HepG2 (cell line): ENCODE measurements around the gene SRGAP3. TPM values are rescaled to one million over a fixed set of nuclear protein-coding genes. Genes with fewer than 3 reads are reported as not detected.

ENCODE experiments used
- AGO1 ChIP-seq: fragments of 200-400 bp; formaldehyde crosslinking; IDR thresholded peaks from 2 replicates; pipeline ENCODE4 v1.6.1; 2017; ENCODE audit warnings: mild to moderate bottlenecking, low read depth, low read length, moderate library complexity; ENCODE audit not compliant: poor library complexity, severe bottlenecking
- CENPT ChIP-seq: sonication (generic); formaldehyde crosslinking; IDR thresholded peaks from 2 replicates; pipeline ENCODE4 v1.8.0; 2022; ENCODE audit warnings: low read depth, mild to moderate bottlenecking, moderate library complexity, missing genetic modification reagents
- FOSL1 ChIP-seq: sonication (generic); formaldehyde crosslinking; IDR thresholded peaks from 2 replicates; pipeline ENCODE4 v1.9.0; 2021; ENCODE audit warnings: missing genetic modification reagents, borderline replicate concordance
- KLF13 ChIP-seq: sonication (generic); formaldehyde crosslinking; IDR thresholded peaks from 2 replicates; pipeline ENCODE4 v1.4.0; 2020; ENCODE audit warnings: mild to moderate bottlenecking, missing genetic modification reagents
- MAFK ChIP-seq, 2 experiments: IDR thresholded peaks in 1 of 2; conservative IDR thresholded peaks in 1 of 2; 2 replicates each; pipeline ENCODE4 v1.6.1; 2011; ENCODE audit warnings: improper control_type of control experiment in 2 of 2, low read length in 2 of 2
- MTA1 ChIP-seq: sonication (generic); formaldehyde crosslinking; IDR thresholded peaks from 2 replicates; pipeline ENCODE4 v1.4.0; 2020; ENCODE audit warnings: missing genetic modification reagents, mild to moderate bottlenecking, borderline replicate concordance
- NONO ChIP-seq, 2 experiments: fragments of 450-650 bp in 1 of 2; sonication (generic) in 1 of 2; formaldehyde crosslinking in 1 of 2; IDR thresholded peaks in 1 of 2; conservative IDR thresholded peaks in 1 of 2; 2 replicates each; pipeline versions ENCODE4 v1.6.1 to v1.8.0; 2017 to 2022; ENCODE audit warnings: mild to moderate bottlenecking in 1 of 2, missing genetic modification reagents in 1 of 2, moderate library complexity in 1 of 2
- PCBP1 ChIP-seq: fragments of 200-400 bp; formaldehyde crosslinking; IDR thresholded peaks from 2 replicates; pipeline ENCODE4 v1.6.1; 2017; ENCODE audit warnings: mild to moderate bottlenecking, low read depth, low read length, borderline replicate concordance
- PPARG ChIP-seq: conservative IDR thresholded peaks from 2 replicates; pipeline ENCODE4 v1.6.1; 2016; ENCODE audit warnings: missing biosample characterization, missing genetic modification reagents
- REXO4 ChIP-seq: sonication (generic); formaldehyde crosslinking; IDR thresholded peaks from 2 replicates; pipeline ENCODE4 v1.8.0; 2022; ENCODE audit warnings: missing genetic modification reagents, mild to moderate bottlenecking, borderline replicate concordance
- RFX1 ChIP-seq: fragments of 450-650 bp; IDR thresholded peaks from 2 replicates; pipeline ENCODE4 v1.6.1; 2017
- RORA ChIP-seq: sonication (generic); formaldehyde crosslinking; IDR thresholded peaks from 2 replicates; pipeline ENCODE4 v1.5.0; 2020; ENCODE audit warnings: mild to moderate bottlenecking, missing genetic modification reagents, moderate library complexity
- SOX5 ChIP-seq: IDR thresholded peaks from 2 replicates; pipeline ENCODE4 v1.6.1; 2016; ENCODE audit warnings: borderline replicate concordance
- THYN1 ChIP-seq: sonication (generic); formaldehyde crosslinking; IDR thresholded peaks from 2 replicates; pipeline ENCODE4 v1.8.1; 2023; ENCODE audit warnings: low read depth, mild to moderate bottlenecking, moderate library complexity, missing genetic modification reagents, borderline replicate concordance
- ZBTB26 ChIP-seq: IDR thresholded peaks from 2 replicates; pipeline ENCODE4 v1.6.1; 2016; ENCODE audit warnings: missing compliant biosample characterization, missing genetic modification reagents, borderline replicate concordance
- ZBTB3 ChIP-seq: sonication (generic); formaldehyde crosslinking; IDR thresholded peaks from 2 replicates; pipeline ENCODE4 v1.4.0; 2020; ENCODE audit warnings: low read depth, mild to moderate bottlenecking, moderate library complexity, missing genetic modification reagents, borderline replicate concordance
- ZHX1 ChIP-seq: sonication (generic); formaldehyde crosslinking; IDR thresholded peaks from 2 replicates; pipeline ENCODE4 v1.8.1; 2022; ENCODE audit warnings: low read depth, mild to moderate bottlenecking, missing genetic modification reagents
- ZNF143 ChIP-seq: sonication (generic); formaldehyde crosslinking; IDR thresholded peaks from 2 replicates; pipeline ENCODE4 v1.4.0; 2020; ENCODE audit warnings: missing genetic modification reagents
- ZNF354B ChIP-seq: sonication (generic); formaldehyde crosslinking; IDR thresholded peaks from 2 replicates; pipeline ENCODE4 v1.8.0; 2022; ENCODE audit warnings: mild to moderate bottlenecking, missing genetic modification reagents
- ZNF367 ChIP-seq: sonication (generic); formaldehyde crosslinking; IDR thresholded peaks from 2 replicates; pipeline ENCODE4 v1.4.0; 2020; ENCODE audit warnings: missing genetic modification reagents, borderline replicate concordance
- ZNF598 ChIP-seq: sonication (generic); formaldehyde crosslinking; IDR thresholded peaks from 2 replicates; pipeline ENCODE4 v1.5.1; 2020; ENCODE audit warnings: mild to moderate bottlenecking, missing genetic modification reagents, borderline replicate concordance
- ZNF891 ChIP-seq: sonication (generic); formaldehyde crosslinking; IDR thresholded peaks from 2 replicates; pipeline ENCODE4 v1.5.0; 2020; ENCODE audit warnings: mild to moderate bottlenecking, missing genetic modification reagents
- polyA plus RNA-seq, 8 experiments: library from polyadenylated mRNA; depleted of rRNA in 3 of 8; stranded (reverse) in 7 of 8; unstranded in 1 of 8; fragments of >200 nt; fragmentation: Illumina TruSeq in 4 of 8; extraction: Trizol in 4 of 8; gene quantifications; 2 replicates each; pipeline versions ENCODE4 v1.2.1 to v1.2.3, GENCODE V29; 2011 to 2016; ENCODE audit warnings: low read depth in 4 of 8, missing spikeins in 1 of 8, mixed read lengths in 1 of 8; ENCODE audit not compliant: insufficient read depth in 1 of 8
- total RNA-seq, 5 experiments: library from RNA; depleted of rRNA; stranded (reverse); fragments of >200 nt; fragmentation: Illumina TruSeq; extraction: Trizol; gene quantifications; 2 replicates each; pipeline ENCODE4 v1.2.3, GENCODE V29; 2016; ENCODE audit warnings: low read depth in 1 of 5

Gene SRGAP3
- total and polyA plus RNA-seq, 2 of the 13 experiments (the other 11 are each of a cell fraction or from before 2014, with no cell fraction given): 1.2 to 1.4 TPM

GRCh38 chr3:8963137-8963853 lies 286.2 kb downstream of the SRGAP3 start, which contains the start of gene RAD18 (continued):
- TF ChIP-seq PCBP1 (peak; percentile 69; the same call in 1 of the 2 replicates), MAFK (conservative IDR thresholded peaks at IDR 0.05 in 1 of 2, IDR thresholded peaks at IDR 0.05 in 1 of 2; ENCODE audit: low read length in 2 of 2) (no peak), ZNF891 (CRISPR knock-in tag) (peak; percentile 80; the same call in 1 of the 2 replicates), SOX5 (no peak), ZHX1 (CRISPR knock-in tag) (no peak), MTA1 (CRISPR knock-in tag) (peak; percentile 57; the same call in 1 of the 2 replicates), ZNF598 (peak; percentile 58; the same call in 1 of the 2 replicates), ZBTB3 (CRISPR knock-in tag) (0 out of 2 replicates have a peak, but pooled peaks have one; percentile 69), RFX1 (no peak), RORA (no peak), ZNF354B (CRISPR knock-in tag) (no peak; the same call in 1 of the 2 replicates), AGO1 (peak; percentile 53), KLF13 (no peak), ZNF143 (CRISPR knock-in tag) (peak; percentile 92), PPARG (CRISPR knock-in tag) (no peak), FOSL1 (CRISPR knock-in tag) (no peak), REXO4 (CRISPR knock-in tag) (no peak), ZBTB26 (CRISPR knock-in tag) (no peak; the same call in 1 of the 2 replicates), CENPT (CRISPR knock-in tag) (no peak), THYN1 (CRISPR knock-in tag) (0 out of 2 replicates have a peak, but pooled peaks have one; percentile 36), ZNF367 (no peak), NONO (IDR thresholded peaks at IDR 0.05) (no peak), NONO (CRISPR knock-in tag; conservative IDR thresholded peaks at IDR 0.05) (no peak)
